ENCODE results near the gene INVS.

DNA sequence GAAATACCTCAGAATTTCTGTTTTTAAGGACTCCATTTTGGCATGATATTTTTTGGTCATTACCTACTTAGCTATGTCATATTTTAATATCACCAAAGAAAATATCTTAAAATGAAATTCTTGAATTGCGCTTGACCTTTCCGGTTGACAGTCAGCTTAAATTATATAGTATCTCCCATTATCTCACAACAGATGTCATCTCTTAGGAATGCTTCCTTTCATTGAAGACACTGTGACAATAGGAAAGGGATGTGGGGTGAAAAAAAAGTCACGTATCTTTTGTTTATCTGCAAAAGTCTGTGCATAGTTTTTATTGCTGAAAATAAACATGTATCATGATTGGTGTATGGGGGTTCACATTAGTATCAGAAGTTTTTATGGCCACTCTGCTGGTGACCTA is 105.8 kb downstream of the INVS start:
- TF ChIP-seq POLR2AphosphoS5 (IDR thresholded peaks at IDR 0.05; ENCODE audit: insufficient read depth in 1 of 2, low read depth in 1 of 2) (no peak), POLR2A (IDR thresholded peaks at IDR 0.05) (no peak)
- TF ChIP-seq, protein P1, sequence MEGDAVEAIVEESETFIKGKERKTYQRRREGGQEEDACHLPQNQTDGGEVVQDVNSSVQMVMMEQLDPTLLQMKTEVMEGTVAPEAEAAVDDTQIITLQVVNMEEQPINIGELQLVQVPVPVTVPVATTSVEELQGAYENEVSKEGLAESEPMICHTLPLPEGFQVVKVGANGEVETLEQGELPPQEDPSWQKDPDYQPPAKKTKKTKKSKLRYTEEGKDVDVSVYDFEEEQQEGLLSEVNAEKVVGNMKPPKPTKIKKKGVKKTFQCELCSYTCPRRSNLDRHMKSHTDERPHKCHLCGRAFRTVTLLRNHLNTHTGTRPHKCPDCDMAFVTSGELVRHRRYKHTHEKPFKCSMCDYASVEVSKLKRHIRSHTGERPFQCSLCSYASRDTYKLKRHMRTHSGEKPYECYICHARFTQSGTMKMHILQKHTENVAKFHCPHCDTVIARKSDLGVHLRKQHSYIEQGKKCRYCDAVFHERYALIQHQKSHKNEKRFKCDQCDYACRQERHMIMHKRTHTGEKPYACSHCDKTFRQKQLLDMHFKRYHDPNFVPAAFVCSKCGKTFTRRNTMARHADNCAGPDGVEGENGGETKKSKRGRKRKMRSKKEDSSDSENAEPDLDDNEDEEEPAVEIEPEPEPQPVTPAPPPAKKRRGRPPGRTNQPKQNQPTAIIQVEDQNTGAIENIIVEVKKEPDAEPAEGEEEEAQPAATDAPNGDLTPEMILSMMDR (IDR thresholded peaks at IDR 0.05), result no peak
